ENCODE data around the gene ZNF622.
"Not testable (repeated sequence)": the region's sequence is repeated elsewhere in the genome, so short reads cannot be mapped to it uniquely, and the experiment has no call there.

The ZNF622 gene

DNA sequence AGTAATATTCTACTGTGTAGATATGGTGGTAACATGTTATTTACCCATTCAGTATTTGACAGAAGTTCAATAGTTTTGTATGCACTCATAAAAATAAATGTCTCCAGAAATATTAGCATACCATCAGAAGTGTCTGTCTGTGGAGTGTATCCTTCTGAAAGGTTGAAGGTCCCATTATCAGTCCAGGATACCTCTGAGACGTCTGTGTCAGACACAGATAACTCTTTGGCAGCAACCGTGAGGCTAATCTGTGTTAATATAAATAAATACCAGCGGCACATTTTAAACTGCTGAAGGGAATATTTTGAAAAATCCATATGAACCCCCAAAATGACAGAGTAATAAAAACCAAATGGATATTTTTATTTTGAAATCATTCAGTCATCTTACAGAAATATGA is 11.9 kb upstream of the ZNF622 start:
- no peak for DNase-seq

DNA sequence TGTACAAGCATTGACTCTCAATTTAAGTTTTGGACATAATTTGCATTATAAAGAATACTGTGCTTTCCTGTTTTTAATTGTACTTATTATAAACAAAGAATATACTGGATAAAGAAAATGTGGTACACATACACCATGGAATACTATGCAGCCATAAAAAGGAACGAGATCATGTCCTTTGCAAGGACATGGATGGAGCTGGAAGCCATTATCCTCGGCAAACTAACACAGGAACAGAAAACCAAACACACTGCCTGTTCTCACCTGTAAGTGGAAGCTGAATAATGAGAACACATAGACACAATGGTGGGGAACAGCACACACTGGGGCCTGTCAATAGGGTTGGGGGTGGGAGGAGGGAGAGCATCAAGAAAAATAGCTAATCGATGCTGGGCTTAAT is 10.8 kb upstream of the ZNF622 start:
- DNase-seq, result not testable (repeated sequence)

DNA sequence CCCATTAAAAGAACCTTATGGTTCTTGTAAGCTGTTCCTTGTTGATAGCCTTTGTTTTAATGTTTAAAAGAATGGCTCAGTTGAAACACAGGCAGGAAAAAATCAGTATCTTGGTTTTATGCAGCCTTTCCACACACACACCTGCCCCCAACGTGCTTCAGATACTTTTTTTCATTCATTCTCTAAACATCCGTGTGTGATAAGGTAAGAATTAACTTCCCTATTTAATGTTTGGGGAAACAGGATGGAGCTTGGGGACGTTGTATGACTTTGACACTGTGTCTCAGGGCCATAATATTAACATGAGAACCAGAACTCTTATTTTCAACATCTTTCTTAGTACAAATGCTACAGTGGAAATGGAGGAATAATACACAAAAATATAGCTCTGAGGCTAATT is 5.8 kb upstream of the ZNF622 start:
- DNase-seq, result no peak

DNA sequence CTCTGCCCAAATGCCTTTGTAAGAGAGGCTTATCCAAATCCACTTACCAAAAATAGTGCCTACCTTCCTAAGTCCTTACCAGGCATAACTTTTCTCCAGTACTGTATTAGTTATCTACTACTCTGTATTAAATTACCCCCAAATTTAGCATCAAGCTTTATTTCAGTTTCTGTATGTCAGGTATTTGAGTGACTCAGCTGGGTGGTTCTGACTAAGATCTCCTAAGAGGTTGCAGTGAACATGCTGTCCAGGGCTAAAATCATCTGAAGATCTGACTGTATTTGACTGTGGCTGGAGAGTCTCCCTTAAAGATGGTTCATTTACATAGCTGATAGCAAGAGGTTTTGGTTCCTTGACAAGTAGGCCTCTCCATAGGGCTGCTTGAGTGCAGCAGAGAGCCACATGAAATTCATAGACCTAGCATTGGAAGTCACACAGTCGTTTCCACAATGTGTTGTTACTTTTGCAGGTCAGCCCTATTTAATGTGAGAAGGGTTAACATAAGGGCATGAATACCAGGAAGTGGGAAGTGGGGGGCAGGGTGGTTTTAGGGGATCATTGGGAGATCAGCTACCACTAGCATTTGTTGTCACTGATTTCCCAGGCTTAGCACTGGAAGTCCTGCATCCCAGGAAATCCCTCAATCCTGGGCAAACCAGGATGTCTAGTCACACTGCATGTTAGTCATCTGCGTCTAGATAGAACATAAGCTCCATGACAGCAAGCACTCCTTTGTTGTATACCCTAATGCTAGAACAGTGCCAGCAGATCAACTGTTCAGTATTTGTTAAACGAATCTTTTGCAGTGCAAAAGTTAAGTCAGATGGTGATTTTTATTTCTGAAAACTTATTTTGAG is 2.0 kb upstream of the ZNF622 start:
- no peak for DNase-seq

DNA sequence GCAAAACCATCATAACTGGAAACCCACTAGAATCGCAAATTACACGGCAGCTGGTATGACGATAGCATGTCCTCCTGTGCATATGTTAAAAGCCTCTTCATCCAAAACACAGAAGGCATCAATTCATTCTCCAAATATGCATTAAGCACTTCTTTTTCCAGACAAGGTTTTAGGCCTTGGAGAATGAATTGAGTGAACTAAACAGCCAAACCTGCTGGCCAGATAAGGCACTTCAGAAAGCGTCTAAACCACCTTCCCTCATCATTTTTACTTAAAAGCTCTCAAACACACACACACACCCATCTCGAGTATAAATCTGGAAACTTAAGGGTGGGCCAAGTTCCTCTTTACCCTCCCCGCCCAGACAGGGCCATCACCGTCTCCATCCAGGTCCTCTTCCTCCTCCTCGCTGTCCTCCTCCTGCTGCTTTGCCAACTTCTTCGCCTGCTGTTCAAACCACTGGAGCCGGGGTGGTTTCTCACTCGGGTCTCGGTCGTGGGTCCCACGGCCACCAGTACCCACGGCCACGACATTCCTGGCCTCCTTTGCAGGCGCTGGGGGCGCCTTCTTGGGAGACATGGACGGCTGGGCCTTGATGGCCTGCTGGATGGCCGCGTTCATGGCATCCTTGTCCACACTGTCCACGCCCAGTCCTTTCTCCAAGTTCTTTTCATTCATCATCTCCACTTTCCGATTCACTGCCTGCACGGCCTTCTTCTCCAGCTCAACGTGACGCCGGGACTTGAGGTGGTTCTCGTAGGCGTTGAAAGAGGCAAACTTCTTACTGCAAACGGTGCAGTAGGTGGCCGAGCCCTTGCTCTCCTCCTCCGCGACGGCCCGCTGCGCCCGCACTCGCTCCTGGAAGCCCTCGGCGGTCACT is 696 bp downstream of the ZNF622 start:
- DNase-seq, result peak; percentile 10

DNA sequence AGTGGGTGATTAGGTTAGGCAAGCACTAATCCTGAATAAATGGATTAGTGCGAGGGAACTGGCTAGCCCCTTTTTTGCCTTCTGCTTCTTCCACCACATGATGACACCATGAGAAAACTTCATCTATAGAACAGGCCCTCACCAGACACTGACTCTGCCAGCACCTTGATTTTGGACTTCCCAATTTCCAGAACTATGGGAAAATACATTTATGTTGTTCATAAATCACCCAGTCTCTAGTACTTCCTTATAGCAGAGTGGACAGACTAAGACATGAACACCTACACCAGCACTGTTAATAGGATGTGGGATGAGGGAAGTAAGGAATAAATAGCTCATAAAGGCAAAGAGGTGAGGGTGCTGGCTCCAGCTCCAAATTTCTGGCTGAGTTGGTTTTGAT is 1.4 kb downstream of the ZNF622 start:
- no peak for DNase-seq

DNA sequence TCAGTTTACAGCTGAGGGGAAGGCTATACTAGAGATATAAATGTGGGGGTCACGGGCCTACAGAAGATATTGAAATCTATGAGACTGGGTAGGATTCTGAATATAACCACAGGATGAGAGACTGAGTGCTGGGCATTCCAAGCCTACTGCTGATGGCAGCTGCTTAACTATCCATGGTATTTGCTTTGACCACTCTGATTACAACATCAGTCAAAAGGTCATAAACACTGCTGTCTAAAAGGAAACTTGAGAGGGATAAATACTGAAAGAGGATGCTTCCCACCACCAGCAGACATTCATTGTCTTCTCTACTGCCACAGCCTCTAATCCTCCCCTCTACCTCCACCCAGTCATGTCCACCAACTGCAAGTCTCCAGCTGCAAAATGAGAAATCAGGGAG is 3.8 kb downstream of the ZNF622 start:
- no peak for DNase-seq

DNA sequence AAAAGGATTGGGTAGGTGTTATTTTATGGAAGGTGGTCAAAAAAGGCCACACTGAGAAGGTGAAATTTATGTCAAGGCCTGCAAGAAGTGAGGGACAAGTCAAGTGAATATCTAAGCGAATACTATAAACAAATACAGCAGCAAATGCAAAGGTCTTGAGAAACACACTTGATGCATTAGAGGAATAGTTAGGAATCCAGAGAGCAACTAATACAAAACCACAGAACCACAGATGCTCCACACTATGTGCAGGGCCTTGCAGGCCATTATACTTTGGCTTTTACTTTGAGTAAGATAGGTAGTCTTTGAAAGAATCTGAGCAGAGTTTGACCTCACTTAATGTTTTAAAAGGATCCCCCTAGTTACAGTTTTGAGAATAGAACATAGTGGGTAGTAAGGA is 4.6 kb downstream of the ZNF622 start:
- no peak for DNase-seq

DNA sequence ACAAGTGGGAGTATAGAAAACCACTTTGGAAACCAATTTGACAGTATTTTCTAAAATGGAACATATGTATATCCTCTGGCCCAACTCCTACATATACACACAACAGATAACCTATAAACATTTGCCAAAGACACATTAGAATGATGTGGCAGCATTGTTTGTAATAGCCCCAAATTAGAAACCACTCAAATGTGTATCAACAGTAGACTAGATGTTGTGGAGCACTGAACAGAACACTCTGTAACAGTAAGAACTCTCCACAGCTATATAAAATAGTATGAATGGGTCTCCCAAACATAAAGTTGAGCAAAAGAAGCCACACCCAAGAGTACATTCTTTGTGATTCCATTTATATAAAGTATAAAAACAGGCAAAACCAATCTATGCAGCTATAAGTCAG is 6.1 kb downstream of the ZNF622 start:
- no peak for DNase-seq

DNA sequence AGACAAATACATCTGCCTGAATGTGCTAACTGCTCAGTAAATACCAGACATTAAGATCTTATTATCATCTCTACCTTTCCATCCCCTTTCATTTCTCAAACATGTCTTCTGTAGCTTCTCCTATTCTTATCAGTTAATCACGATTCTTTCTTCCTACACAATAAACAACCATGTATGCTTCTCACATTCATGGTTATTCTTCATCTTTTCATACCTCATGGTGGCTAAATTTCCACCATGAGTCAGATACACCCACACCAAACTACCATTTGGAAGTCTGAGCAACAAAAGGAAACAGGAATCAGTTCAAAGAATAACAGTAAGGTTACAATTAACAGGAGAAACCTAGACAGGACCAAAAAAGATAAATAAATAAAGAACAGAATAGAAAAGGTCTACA is 7.7 kb downstream of the ZNF622 start:
- DNase-seq, result no peak

DNA sequence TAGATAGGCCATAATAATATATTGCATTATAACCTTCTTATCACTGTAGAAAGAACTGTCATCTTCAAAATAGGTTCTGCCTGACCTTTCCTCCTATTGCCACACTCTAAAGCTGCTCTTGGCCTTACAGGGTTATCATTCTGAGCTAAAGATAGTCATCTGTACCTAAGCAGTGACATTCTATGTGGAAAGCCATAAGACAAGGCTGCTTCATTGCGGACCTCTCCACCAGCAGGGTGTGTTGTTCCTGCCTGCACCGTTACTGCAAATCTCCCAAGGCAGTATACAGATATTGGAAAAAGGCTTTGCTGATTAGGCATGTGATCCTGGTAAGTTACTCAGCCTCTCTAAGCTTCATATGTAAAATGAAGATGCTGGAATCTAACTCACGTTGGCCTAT is 8.1 kb downstream of the ZNF622 start:
- no peak for DNase-seq

DNA sequence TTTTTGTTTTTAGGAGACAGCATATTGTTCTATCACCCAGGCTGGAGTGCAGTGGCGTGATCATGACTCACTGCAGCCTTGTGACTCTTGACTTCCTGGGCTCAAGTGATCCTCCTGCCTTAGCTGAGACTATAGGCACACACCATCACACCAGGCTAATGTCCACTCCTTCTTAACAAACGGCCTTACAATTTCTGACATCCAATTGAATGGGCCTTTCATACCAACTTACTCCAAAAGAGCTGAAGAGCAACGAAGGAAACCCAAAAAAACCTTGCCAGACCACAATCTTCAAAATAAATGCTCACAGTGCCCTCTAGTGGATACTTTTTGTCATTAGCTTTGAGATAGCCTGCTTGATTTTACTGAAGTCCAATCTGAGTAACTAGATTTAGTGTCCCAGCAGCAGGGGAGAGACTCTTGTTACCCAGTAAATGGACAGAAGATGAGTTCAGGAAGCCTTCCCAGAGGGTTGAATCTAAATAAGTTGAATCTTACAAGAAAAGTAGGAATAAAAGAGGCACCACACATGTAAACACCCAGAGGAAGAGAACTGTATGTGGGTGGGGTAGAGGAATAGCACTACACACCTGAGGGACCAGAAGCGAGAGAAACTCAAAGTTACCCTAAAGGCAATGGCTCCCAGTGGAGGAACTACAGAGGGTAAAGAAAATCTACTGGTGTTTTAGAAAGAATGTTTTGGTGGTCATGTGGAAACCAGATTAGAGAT is 9.3 kb downstream of the ZNF622 start:
- no peak for DNase-seq

DNA sequence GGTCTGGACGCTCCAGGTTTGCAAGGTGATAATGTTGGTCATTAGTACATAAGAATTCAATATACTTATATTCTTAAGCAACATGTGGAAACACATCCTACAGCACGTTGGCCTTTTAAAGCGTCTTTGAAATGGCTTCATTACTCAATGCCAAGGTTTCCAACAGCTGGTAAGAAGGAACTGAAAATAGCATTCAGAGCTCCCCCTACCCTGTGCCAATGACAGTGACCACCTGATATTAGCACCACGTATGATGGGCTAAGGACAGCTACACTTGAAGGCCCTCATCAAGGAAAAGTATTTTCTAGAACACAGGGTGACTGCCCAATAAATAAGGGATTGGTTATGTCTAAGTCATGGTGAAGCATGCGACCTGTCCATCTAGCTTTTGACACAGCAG is 9.9 kb downstream of the ZNF622 start:
- no peak for DNase-seq

DNA sequence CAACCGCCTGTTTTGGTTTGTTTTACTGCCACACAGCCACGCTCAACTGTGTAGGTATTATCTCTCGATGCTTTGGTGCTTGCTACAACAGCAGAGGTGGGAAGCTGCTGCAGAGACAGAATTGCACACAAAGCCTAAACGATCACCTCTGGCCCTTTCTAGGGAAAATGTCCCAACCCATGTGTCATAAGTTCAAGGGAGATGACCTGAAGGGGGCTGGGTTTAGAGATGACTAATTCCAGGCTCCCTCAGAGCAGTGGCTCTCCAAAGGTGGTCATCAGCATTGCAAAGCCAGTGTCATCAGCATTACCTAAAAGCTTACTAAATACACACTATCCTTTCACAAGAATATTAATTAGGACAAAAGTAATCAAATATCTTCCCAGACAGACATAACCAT is 10.9 kb downstream of the ZNF622 start:
- DNase-seq, result no peak

DNA sequence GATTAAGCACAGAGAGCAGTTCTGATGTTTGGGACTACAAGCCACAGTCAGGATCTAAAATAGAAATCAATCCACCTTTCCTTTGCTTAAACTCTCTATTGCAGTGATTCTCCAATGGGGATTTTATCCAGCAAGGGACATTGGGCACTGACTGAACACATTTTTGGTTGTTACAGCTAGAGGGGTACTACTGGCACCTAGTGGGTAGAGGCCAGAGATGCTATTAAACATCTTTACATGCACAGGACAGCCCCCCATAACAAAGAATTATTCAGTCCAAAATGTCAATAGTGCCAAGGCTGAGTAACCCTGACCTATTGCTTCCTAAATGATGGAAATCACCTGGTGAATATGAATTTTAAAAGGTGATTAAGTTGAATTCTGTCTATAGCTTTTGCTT is 12.0 kb downstream of the ZNF622 start:
- no peak for DNase-seq

DNA sequence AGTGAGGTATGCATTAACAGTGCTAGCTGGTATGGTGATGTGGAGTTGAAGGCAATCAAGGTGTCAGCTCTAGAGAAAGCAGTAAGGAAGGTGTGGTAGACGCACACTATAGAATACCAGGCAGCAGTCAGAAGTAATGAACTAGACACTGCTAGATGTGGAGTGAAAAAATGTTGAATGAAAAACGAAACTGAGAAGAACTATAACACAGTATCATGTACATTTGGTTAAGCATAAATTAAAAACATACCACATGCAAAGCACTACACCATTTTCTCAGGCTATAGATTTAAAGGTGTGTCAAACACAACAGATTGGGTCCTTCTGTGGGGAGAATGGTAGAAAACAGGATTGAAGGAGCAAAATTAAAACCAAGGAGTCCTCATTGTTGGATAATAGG is 15.4 kb downstream of the ZNF622 start:
- no peak for DNase-seq

DNA sequence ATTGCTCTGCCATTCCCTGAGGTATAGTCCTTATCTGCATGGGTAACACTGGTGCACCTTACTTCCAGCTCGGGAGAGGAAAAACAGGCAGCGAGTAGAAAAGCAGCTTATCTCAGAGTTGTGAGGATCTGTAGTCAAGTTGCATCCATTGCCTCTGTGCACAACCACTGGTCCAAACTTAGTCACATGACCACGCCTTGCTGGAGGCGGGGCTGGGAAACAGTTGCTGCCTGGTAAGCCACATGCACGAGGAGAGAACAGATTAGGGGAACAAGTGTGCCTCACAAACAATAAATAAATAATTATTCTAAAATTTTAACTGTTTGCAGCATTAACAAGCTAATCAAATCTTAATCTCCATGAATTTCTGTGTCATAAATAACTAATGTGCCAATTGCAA is 18.6 kb downstream of the ZNF622 start:
- DNase-seq, result no peak

DNA sequence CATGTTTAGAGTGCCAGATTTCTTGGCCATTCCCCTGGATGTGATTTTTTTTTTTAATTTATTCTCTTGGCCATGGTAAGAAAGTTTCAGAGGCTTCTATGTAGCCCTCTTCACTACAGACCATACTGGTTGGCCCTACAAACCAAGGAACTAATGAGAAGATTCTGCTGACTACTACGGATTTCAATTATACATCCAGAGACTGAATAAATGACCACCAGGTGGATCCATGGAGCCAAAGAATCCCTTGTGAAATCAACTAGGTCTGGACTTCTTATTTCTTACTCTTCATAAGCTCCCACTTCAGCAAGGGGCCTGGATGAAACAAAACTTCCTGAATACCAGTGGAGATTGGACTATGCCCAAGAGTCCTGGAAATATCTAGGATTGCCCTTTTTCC is 27.6 kb downstream of the ZNF622 start:
- DNase-seq, result no peak

DNA sequence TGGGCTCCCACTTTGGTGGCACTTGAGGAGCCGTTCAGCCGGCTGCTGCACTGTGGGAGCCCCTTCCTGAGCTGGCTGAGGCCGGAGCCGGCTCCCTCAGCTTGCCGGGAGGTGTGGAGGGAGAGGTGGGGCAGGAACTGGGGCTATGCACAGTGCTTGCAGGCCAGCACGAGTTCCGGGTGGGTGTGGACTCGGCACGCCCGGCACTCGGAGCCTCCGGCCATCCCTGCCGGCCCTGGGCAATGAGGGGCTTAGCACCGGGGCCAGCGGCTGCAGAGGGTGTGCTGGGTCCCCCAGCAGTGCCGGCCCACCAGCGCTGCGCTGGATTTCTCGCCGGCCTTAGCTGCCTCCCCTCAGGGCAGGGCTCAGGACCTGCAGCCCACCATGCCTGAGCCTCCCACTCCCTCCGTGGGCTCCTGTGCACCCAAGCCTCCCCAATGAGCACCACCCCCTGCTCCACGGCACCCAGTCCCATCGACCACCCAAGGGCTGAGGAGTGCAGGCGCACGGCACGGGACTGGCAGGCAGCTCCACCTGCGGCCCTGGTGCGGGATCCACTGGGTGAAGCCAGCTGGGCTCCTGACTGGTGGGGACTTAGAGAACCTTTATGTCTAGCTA is 29.4 kb downstream of the ZNF622 start:
- not testable (repeated sequence) for DNase-seq

DNA sequence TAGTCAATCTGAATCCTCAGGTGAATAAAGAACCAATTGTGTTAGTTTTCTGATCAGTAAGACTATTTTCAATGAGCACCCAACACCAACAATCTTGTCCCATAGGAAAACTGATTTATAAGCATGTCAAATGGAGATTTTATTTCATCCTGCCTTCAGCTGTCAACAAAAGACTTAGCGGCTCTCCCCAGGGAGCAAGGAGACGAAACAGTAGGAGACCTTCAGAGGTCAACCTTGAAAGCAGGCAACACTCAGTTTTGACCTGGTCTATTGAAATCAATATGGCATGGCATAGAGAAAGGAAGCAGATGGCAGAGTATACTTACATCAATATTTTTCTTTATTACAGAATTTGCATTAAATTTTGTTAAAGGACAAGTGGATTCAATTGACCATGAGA is 34.1 kb downstream of the ZNF622 start:
- DNase-seq, result no peak

DNA sequence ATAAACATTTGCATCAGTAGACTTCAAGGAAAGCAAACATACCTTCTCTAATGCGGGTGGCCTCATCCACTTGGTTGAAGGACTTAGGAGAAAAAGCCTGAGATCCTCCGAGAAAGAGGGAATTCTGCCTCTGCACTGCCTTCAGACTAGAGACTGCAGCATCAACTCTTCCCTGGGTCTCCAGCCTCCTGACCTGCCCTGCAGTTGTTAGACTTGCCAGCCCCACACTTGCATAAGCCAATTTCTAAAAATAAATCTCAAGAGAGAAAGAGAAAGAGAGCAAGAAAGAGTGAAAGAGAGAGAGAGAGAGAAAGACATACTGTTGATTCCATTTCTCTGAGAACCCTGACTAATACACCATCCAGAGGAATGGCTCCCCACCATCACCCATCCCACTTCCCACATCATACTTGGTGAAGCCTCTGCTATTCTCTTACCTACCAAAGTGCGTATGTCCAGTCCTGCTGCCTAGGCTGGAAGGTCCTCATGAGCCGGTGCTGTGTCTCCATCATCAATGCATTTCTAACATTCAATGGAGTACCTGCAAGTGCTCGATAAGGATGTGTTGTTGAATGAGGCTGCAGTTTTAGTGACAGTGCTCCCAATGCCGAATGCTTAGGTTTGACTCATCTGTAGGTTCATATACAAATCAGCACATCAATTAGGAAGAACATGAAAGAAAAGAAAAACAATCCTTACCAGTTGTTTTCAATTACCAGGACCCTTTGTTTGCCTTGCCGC is 35.1 kb downstream of the ZNF622 start:
- DNase-seq, result no peak

DNA sequence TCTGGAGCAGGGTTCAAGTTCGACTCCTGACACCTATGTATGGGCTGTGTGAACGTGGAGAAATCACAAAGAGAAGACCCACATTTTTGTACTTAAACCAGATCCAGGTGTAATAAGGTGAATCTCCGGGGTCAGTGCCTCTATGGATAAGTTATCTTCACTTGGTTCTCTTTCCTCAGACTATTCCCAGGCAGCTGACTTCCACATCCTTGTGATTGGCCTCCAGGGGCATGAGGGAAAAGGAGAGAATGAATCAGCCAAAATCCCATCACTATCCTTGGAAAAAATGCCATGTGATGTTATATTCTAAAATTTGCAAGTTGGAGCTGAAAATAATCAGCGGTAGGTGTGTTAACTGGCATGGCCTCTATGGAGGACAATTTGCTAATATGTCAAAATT is 37.2 kb downstream of the ZNF622 start:
- no peak for DNase-seq
